ENCODE measurements around the gene ERBB3. TPM values are rescaled to one million over a fixed set of nuclear protein-coding genes. Genes with fewer than 3 reads are reported as not detected.
"Not testable (repeated sequence)": the region's sequence is repeated elsewhere in the genome, so short reads cannot be mapped to it uniquely, and the experiment has no call there.

ERBB3 gene
- polyA plus RNA-seq, 3 donors: 70.3 to 125 (median 113) TPM

- no peak for DNase-seq
Observed at GRCh38 chr12:56074396-56074795, 5.6 kb upstream of the ERBB3 start.

GRCh38 chr12:56077966-56078365 is 2.0 kb upstream of the ERBB3 start:
- not testable (repeated sequence) for DNase-seq

DNA sequence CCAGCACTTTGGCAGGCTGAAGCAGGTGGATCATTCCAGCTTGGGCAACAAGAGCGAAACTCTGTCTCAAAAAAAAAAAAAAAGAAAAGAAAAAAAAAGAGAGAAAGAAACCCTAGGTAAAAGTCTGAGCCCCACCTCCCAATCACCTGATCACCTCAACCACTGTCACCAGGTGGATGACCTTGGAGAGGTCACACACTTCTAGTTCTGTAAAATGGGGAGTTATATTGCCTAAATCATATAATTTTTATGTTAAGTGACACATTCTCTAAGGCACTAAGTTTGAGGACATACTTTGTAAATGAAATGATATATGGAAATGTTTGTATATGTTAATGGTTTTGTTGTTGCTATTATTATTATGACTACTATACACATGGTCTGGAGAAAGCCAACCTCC is 1.5 kb upstream of the ERBB3 start:
- DNase-seq: no peak

- peak; percentile 80 for DNase-seq
Observed at GRCh38 chr12:56078931-56079722, 838 bp upstream of the ERBB3 start.

- DNase-seq: no peak
Observed at GRCh38 chr12:56080556-56081138, 682 bp downstream of the ERBB3 start.

DNA sequence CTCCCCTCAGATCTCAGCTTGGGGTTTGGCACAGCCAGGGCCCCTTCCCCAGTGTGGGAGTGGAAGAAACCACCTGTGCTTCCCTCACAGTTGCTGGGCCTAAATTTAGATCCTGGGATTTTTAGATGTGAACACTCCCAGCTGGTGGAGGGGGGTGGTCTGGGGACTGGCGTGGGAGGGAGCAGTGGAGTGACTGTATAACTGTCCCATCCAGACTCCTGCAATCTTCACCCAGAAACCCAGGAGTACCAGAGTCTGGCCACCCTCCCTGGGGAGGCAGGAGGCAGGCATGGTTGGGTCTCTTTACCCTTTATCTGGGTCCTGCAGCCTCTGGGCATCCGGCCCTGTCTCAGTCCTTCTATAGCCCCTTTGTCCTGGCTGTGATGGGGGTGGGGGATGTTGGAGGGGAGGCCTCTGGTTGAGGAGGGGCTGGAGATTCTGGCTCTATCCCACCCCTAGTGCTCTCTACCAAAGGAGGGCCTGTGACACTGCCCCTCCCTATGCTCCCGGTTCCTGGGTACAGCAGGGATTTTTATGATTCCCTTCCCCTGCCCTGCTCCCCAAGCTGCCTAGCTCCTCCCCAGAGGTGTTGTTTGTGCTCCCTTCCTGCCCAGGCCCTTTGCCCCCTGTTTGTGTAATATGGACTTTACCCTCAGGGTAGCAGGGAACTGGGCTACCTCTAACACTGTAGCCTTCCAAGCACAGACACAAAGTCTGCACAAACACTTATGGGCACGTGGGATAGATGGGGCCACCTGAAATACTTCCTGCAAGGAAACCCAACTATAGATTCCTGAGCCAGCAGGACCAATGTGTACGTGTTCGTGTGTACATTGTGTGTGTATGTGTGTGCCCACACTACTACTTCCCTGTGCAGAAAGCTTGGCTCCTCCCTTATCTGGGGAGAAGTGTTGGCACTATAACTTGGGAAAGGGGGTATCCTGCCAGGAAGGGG is 1.7 kb downstream of the ERBB3 start:
- no peak for DNase-seq

DNA sequence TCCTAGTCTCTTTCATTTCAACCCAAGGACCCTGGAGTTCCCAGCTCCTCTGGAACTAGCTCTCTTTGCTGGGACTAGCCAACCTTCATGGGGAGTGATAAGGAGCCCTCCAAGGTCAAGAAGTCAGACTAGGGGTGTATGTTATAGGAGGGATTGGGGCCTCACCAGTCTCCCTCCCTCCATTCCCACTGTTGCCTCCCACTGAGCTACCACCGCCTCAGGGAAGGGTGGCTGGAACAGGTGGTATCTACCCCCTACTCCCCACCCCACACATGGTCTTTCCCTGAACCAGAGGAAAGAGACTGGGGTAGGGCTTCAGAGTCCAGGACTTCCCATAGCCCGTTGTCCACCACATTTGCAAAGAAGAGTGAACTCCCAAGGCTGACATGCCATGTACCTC is 2.4 kb downstream of the ERBB3 start:
- DNase-seq: no peak

DNA sequence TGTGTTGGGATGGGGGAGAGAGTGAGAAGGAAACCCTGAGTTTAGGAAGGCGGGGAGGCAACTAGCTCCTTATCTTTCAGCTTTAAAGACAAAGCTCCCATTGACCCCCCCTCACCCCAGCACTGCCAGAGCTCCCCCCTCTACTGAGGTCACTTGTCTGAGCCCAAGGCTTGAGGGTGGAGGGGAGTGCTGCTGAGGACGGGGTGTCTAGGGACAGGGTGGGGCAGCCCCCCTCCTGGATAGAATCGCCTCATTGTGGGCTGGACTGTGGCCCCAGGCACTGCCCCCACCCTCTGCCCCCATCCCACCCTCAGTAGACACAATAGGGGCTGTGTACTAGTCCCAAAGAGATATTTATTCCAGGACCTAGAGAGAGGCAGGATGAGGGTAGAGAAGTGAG is 3.0 kb downstream of the ERBB3 start:
- no peak for DNase-seq

DNA sequence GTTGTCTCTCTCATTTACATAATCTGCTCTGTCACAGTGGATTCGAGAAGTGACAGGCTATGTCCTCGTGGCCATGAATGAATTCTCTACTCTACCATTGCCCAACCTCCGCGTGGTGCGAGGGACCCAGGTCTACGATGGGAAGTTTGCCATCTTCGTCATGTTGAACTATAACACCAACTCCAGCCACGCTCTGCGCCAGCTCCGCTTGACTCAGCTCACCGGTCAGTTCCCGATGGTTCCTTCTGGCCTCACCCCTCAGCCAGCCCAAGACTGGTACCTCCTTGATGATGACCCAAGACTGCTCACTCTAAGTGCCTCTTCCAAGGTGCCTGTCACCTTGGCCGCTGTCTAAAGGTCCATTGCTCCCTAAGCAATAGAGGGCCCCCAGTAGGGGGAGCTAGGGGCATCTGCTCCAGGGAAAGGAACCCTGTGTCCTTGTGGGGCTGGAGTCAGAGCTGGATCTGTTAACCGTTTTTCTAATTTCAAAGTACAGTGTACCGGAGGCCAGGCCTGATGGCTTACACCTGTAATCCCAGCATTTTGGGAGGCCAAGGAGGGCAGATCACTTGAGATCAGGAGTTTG is 5.1 kb downstream of the ERBB3 start:
- no peak for DNase-seq

DNA sequence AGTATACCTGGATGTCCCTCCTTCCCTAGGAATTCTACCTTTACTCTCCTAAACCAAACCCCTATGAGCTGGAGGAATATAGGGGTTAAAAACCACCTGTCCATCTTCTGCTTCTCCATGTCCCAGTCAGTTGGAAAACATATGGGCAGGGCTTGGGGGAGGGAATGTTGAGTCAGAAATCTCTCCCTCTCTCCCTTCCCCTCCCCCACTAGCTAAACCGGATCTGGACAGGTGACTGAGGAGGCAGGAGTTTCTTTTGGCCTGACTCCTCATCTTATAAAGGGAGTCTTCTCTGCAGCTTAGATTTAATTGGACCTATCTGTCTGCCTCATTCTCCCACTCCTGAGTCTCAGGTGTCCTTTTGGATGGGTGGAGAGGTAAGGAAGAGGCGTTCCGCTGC is 6.1 kb downstream of the ERBB3 start:
- no peak for DNase-seq

DNA sequence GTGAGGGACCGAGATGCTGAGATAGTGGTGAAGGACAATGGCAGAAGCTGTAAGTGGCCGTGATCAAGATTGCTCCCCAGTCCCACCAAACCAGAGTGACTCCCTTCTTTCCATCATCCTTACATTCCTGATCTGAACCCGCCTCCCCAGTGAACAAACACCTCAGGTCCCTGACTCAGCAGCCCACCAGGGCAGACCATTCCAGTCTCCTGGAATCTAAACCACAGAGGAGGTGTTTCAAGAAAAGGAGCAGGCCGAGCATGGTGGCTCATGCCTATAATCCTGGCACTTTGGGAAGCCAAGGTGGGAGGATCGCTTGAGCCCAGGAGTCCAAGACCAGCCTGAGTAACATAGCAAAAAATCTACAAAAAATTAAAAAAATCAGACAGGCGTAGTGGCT is 6.6 kb downstream of the ERBB3 start:
- no peak for DNase-seq

- no peak for DNase-seq
Observed at GRCh38 chr12:56087220-56087619, 7.3 kb downstream of the ERBB3 start.

DNA sequence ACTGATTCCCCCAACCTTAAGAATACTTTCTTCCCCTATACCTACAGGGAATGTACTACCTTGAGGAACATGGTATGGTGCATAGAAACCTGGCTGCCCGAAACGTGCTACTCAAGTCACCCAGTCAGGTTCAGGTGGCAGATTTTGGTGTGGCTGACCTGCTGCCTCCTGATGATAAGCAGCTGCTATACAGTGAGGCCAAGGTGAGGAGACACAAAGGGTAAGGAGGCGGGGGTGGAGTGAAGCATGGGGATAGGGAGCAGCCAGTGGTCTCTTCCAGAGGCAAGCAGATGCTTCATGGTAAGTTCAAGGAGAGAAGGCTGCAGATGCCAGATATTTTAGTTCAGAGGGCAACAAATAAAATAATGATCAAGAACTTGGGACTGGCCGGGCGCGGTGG is 17.8 kb downstream of the ERBB3 start:
- DNase-seq: no peak

GRCh38 chr12:56098592-56098991 is 18.6 kb downstream of the ERBB3 start:
- no peak for DNase-seq

GRCh38 chr12:56099787-56100186 is 19.8 kb downstream of the ERBB3 start:
- DNase-seq: no peak

DNA sequence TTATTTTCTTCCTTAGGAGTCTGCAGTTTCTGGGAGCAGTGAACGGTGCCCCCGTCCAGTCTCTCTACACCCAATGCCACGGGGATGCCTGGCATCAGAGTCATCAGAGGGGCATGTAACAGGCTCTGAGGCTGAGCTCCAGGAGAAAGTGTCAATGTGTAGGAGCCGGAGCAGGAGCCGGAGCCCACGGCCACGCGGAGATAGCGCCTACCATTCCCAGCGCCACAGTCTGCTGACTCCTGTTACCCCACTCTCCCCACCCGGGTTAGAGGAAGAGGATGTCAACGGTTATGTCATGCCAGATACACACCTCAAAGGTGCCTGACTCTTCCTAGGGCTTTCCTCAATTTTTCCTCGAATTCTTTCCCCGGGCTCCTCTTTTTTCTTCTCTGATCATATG is 21.1 kb downstream of the ERBB3 start:
- no peak for DNase-seq

DNA sequence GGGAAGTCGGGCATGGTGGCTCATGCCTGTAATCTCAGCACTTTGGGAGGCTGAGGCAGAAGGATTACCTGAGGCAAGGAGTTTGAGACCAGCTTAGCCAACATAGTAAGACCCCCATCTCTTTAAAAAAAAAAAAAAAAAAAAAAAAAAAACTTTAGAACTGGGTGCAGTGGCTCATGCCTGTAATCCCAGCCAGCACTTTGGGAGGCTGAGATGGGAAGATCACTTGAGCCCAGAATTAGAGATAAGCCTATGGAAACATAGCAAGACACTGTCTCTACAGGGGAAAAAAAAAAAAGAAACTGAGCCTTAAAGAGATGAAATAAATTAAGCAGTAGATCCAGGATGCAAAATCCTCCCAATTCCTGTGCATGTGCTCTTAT is 22.7 kb downstream of the ERBB3 start:
- no peak for DNase-seq

DNA sequence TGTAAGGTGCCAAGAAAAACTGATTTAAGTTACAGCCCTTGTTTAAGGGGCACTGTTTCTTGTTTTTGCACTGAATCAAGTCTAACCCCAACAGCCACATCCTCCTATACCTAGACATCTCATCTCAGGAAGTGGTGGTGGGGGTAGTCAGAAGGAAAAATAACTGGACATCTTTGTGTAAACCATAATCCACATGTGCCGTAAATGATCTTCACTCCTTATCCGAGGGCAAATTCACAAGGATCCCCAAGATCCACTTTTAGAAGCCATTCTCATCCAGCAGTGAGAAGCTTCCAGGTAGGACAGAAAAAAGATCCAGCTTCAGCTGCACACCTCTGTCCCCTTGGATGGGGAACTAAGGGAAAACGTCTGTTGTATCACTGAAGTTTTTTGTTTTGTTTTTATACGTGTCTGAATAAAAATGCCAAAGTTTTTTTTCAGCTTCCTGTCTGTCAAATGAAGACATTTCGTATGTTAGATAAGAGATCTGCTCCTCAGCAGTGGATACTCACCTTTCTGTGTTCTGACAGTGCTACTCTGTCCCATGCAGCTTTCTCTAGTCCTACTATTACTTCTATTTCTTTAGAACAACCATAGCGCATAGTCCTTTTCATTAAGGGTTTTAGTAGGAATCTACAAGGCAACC is 23.2 kb downstream of the ERBB3 start:
- no peak for DNase-seq

DNA sequence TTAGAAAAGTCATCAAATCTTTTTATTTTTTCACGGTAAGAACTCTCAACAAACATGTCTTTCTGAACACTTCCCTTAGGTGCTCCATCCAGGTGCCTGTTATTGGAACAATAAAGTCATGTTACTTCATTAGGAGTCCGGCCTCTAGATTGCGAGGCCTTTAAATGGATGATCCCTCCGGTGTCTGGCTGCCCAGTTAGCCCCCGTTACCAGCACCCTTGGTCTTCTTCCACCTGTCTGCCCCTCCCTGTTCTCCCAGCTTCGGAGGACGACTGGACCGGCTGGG is 23.8 kb downstream of the ERBB3 start:
- no peak for DNase-seq

- peak; percentile 99 for DNase-seq
Observed at GRCh38 chr12:56104109-56104814, 24.3 kb downstream of the ERBB3 start, which contains the start of gene PA2G4. PA2G4 (plus strand) TSS chr12:56104559; CDS start chr12:56104738, 179 bp downstream.

Measured in renal pelvis (tissue), 4 donors.